SH-SY5Y (cell line): ENCODE measurements around the gene HSBP1L1.

Experiments used
- GATA2 ChIP-seq: IDR thresholded peaks from 2 replicates; pipeline ENCODE4 v1.6.1; 2011; ENCODE audit warnings: mild to moderate bottlenecking, low read depth, low read length
- GATA3 ChIP-seq: IDR thresholded peaks from 2 replicates; pipeline ENCODE4 v1.6.1; 2011; ENCODE audit warnings: low read depth, mild to moderate bottlenecking, low read length, moderate library complexity

Gene HSBP1L1

DNA sequence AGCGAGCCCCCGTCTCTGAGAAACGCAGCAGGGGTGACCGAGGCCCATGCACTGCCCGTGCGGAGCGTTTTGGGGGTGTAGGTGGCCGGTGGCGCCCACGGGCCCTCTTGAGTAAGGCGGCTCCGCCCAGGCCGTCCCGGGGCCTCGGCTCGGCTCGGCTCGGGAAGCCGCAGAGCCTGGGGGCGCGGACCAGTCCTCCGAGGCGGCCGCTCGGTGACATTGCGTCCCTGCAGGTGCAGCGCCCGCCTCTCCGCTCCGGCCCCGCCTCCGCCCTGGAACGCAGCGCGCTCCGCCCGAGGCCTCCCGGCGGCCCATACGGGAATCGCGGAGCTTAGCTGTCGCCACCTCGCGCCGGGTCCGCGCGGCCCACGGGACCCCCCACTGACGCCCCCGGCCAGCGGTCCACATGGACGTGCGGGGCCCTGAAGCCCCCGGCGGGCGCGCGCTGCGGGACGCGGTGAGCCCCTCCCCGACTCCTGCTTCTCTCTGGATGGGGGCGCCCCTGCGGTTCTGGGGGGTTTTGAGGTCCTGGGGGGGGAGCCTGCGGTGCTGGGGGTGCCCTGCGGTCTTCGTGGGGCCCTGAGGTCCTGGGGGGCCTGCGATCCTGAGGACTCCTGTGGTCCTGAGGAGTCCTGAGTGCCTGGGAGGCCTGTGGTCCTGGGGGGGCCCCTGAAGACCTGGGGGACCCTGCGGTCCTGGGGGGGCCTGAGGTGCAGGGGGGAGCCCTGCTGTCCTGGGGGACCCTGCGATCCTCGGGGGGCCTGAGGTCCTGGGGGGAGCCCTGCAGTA is at the start of gene HSBP1L1:
HSBP1L1 (plus strand) TSS at position 314 of the 789 bp plus-strand sequence; CDS start at position 407, 93 bp downstream.
- TF ChIP-seq GATA3 = no peak
- no peak for TF ChIP-seq GATA2

DNA sequence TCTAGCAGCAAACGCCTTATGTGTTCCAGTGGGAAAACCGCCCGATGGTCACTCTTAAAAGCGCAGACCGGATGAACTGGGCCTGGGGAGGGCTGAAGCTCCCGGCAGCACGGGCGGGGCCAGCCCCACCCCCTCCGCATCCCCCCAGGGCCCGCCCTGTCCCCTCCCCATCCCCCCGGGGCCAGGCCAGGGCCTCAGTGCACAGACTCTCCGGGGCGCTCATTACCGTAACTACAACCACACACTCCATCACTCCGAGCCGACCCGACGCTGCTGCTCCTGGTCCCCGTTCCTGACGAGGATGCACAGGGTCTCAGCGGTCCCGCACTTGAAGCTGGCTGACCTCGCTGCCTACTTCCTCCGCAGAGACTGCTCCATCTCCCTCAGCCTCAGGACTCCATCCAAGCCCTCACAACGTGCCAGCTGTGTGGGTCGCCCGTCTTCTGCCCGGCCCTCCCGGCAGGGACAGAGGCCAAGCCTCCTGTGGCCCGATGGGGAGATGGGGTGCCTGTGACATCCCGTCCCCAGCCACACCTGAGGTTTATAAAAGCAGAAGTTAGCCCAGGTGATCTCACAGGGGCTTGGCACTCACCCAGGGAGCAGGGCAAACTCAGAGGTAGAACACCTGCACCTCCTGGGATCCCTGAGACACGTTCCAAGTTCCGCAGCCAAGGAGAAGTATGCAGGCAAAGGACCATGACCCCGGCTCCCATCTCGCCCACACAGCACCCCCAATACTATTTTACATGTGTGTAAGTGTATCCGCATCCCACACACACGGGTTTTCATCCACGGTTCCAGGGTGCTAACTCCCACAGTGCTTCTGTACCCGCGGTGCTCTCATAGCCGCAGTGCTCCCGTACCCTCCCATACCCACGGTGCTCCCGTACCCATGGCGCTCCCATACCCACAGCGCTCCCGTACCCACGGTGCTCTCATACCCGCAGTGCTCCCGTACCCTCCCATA is 49.0 kb upstream of the HSBP1L1 start:
- TF ChIP-seq GATA2 (no peak), GATA3 (no peak)

DNA sequence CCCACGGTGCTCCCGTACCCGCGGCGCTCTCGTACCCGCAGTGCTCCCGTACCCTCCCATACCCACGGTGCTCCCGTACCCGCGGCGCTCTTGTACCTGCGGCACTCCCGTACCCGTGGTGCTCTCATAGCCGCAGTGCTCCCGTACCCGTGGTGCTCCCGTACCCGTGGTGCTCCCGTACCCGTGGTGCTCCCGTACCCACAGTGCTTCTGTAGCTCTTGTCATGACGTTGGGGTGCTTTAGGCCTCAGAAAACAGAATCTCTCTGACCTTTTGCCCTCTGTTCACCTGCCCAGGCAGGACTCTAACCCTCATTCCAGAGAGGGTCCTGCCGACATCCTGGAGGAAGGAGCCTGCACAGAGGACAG is 48.3 kb upstream of the HSBP1L1 start:
- TF ChIP-seq GATA2 = no peak
- no peak for TF ChIP-seq GATA3

DNA sequence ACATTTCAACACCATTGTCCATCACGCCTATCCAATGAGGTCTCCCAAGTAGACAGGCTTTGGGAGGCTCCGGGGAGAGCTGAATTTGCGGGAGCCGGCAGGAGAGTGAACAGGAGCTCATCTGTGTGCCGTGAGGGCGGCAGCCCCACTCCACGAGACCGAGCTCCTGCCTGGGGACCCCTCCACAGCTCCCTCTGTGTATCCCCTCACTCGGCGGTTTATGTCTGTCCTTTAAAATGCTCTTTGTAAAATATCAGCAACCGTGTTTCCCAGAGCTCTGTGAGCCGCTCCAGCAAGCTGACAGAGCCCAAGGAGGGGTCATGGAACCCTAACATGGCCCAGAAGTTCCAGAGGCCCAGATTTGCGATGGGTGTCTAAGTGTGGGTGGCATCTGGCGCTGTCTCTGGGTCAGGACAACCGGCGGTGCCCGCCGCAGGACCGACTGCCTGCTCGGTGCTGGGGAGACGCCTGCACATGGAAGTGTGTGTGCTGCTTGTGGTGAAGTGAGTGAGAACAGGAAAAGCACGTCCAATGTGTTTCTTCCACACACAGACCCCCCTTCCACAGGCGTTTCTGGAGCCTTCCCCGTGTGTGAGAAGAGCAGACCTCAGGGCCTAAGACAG is 47.8 kb upstream of the HSBP1L1 start:
- TF ChIP-seq GATA3 (no peak), GATA2 (no peak)

DNA sequence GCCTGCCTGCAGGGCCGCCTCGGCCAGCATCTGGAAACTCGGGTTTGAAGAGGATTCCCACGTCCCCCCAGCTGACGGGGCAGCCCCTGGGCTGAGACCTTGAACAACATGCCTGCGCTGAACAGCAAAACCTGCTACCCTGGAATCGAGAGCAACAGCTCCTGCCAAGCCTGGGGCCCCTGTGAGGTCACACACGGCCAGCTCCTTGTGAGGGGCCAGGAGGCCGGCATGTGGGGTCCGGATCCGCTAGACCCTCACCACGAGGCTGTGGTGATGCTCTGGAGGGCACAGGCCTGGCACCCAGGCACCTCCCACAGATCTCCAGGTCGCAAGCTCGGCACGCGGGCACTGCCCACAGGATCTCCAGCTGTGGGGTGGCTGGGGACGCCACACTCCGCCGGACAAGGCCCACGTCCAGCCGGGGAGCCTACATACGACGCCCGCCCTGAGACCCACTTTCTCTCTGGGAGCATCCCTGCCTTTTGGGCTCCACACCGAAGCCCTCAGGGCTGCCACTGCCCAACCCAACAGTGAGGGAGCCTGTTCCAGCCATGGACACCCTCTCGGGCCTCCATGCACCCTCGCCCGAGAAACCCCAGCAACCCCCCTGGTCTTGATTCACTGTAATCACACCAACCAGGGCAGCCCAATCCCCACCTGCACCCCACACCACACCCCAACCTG is 47.1 kb upstream of the HSBP1L1 start:
- no peak for TF ChIP-seq GATA3
- TF ChIP-seq GATA2 = no peak

DNA sequence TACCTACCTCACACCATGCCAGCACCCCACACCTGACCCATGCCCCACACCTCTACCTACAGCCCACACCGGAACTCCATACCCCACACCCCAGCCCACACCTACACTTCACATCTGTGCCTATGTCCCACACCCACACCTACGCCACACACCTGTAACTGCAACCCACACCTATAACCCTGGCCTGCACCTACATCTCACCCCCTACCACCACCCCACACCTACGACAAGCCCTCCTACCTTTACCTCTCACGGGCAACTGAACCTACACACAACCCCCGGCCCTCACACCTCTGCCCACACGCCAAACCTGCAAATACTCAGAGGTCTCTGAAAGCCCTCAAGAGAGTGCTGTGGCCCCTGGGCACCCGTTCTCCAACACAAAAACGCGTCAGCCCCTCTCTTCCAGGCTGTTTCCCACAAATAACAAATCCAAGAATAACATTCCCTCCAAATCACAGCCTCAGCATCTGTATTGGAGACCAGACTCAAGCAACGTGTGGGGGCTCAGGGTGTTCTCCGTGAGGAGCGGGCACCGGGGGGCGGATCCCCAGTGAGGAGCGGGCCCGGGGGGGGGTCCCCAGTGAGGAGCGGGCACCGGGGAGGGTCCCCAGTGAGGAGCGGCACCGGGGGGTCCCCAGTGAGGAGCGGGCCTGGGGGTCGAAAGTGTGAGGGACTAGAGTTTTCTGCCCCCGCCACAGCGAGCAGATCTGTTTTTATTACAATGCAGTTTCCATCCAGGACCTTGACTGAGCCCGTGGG is 46.4 kb upstream of the HSBP1L1 start:
- TF ChIP-seq GATA2 = no peak
- TF ChIP-seq GATA3 = no peak

DNA sequence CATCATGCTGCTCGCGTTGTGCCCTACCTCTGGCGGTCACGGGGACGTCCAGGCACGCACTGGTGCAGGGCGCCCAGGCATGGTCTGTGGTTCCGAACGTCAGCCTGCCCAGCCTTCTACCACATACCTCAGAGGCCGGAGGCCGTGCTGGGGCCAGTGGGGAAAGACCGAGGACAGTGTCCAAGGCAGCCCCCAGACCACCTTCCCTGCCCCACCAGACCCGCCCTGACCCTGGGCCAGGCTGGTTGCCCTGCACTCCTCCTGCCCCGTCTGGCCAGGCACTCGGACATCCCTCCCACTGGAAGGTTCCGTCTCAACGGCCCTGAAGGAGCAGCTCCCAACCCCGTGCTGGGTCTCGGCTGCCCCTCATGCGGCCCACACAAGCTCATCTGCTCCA is 45.8 kb upstream of the HSBP1L1 start:
- no peak for TF ChIP-seq GATA2
- no peak for TF ChIP-seq GATA3

DNA sequence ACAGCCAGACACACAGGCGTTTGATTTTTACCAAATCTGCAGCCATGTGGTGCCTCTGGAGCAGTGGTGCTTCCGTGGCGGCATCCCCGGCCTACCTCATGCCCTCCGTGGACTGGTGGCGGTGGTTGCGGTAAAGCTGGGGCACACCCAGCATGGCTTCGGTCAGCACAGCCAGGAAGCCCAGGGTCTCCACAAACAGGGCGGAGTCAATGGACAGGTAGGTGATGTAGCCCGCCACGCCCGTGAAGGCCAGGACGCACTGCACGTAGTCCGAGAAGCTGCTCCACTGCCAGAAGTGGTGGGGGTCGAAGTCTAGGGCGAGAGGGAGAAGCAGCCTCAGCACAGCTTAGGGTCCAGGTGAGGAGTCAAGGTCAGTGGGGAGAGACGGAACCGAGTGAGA is 45.4 kb upstream of the HSBP1L1 start:
- no peak for TF ChIP-seq GATA3
- TF ChIP-seq GATA2 = no peak

DNA sequence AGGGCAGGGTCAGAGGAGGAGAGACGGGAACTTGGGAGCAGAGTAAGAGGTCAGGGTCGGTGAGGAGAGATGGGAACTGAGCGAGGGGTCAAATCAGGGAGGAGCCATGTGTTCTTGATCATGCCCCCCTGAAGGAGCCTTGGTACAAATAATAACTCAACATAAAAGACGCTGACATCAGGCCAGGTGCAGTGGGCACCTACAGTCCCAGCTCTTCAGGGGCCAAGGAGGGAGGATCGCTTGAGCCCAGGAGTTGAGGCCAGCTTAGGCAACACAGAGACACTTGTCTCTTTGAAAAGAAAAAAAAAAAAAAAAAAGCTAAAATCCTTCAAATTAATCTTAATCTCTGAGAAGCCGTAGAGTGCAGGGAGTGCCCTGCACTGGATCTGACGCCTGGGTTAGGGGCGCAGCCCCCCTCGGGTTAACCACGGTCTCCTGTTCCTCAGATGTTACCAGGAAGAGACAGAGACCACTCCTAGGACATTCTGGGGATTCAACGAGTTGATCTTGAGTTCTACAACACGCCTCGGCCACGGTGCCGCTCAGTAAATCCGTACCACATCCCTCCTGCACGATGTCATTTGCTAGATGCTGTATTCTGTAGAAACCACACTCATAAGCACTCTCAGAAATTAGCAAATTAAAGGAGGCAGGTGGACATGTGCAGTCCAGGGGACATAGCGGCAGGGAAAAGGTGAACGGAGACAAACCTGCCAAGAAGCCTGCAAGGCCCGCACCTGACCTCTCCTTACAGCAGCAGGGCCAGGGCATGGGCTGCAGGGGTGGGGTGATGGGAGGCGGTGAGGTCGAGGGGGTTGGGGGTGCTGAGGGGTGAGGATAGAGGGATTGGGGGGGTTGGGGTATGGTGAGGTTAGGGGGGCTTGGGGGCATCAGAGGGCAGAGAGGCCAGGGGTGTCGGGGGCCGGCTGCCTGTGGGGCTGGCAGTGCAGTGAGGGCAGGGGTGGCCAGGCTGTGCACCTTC is 42.2 kb upstream of the HSBP1L1 start:
- TF ChIP-seq GATA2 (no peak), GATA3 (no peak)

DNA sequence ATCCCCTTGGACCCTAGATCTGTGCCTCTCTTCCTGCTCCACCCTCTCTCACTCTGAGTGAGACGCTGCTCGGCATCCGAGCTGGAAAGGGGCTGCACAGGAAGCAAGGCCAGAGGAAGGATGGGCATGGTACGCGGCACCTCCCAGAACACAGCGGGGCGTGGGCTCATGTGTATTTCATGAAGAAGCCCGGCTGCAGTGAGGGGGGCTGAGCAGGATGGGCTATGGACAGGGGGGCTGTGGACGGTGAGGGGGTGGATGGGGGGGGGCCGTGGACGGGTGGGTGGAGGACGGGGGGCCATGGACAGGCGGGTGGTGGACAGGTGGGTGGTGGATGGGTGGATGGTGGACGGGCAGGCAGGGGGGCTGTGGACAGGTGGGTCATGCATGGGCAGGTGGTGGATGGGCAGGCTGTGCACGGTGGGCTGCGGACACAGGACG is 41.5 kb upstream of the HSBP1L1 start:
- no peak for TF ChIP-seq GATA3
- TF ChIP-seq GATA2 = no peak

DNA sequence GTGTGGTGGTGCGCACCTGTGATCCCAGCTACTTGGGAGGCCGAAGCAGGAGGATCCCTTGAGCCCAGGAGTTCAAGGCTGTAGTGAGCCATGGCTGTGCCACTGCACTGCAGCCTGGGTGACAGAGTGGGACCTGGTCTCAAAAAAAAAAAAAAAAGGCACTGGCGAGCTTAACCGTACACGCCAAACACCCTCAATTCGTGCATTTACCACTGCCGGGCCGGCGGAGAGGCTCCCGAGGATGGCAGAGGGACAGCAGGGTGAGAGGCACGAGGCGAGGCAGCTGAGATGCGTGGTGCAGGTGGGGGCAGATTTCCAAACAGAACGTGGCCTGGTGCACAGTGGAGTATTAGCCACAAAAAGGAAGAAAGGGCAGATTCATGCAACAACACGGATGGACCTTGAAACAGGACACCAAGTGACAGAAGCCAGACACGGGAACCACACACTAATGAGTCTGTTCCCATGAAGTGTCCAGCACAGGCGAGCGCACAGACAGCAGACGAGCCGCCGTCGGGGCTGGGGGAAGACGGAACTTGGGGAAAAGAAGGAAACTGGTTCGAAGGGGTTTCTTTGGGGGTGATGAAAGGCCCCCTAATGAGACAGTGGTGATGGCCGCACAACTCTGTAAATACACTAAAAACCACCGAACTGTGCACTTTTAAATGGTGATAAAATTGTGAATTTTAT is 40.4 kb upstream of the HSBP1L1 start:
- TF ChIP-seq GATA3 (no peak), GATA2 (no peak)
